LHCN-M2 (cell line): ENCODE data around the gene OR2M3. TPM values are rescaled to one million over a fixed set of nuclear protein-coding genes. Genes with fewer than 3 reads are reported as not detected.

Experiments
- total RNA-seq: library from RNA; depleted of rRNA; stranded (reverse); fragments of >200 nt; gene quantifications from 2 replicates; pipeline ENCODE4 v1.2.3, GENCODE V29; 2014; rRNA removed

The OR2M3 gene
- total RNA-seq, 1 experiment from 2014 or later: not detected

Other genes with a start within 250 kb of the OR2M3 start
- gene OR2L8, start 248.4 kb upstream of the OR2M3 start, total RNA-seq: not detected in 2 replicates
- not detected in 2 replicates for gene OR2AK2, start 232.0 kb upstream of the OR2M3 start, total RNA-seq
- gene OR2L5, start 183.6 kb upstream of the OR2M3 start, total RNA-seq: not detected in 2 replicates
- gene OR2L2, start 167.2 kb upstream of the OR2M3 start, total RNA-seq: not detected in 2 replicates
- gene OR2L3, start 150.4 kb upstream of the OR2M3 start, total RNA-seq: not detected in 2 replicates
- gene OR2L13, start 102.1 kb upstream of the OR2M3 start, total RNA-seq: not detected in 2 replicates
- not detected in 2 replicates for gene OR2M5, start 52.1 kb upstream of the OR2M3 start, total RNA-seq
- not detected in 2 replicates for gene OR2M2, start 22.4 kb upstream of the OR2M3 start, total RNA-seq
- not detected in 2 replicates for gene OR2M4, start 34.2 kb downstream of the OR2M3 start, total RNA-seq
- not detected in 2 replicates for gene OR2T33, start 80.7 kb downstream of the OR2M3 start, total RNA-seq
- not detected in 2 replicates for gene OR2T12, start 106.2 kb downstream of the OR2M3 start, total RNA-seq
- not detected in 2 replicates for gene OR2M7, start 127.3 kb downstream of the OR2M3 start, total RNA-seq
- not detected in 2 replicates for gene OR14C36, start 151.5 kb downstream of the OR2M3 start, total RNA-seq
- not detected in 2 replicates for gene OR2T4, start 164.4 kb downstream of the OR2M3 start, total RNA-seq
- gene OR2T6, start 178.5 kb downstream of the OR2M3 start, total RNA-seq: not detected in 2 replicates
- gene OR2T1, start 205.8 kb downstream of the OR2M3 start, total RNA-seq: not detected in 2 replicates
- gene OR2T2, start 248.4 kb downstream of the OR2M3 start, total RNA-seq: not detected in 2 replicates